Measurements from ENCODE around the gene RAB6B.

RAB6B gene

DNA sequence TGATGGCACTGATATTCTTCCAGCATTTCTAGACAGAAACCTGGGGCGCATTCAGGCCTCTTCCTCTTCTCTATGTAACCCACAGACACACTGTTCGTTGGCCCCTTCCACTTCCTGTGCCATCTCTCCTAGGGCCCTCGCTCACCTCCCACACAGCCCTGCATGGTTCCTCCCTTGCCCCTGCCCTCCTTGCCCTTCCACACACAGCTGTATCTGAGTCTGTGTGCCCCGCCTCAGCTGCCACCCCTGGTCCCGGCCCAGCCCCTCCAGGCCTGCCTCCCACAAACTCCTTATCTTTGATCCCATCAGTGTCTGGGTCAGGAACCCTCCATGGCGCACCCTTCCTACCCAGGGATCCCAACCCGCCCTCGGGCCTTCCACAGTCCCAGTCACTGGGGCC lies 37.9 kb downstream of the RAB6B start:
- no peak for DNase-seq (ENCODE audit: low read depth, low spot score)

DNA sequence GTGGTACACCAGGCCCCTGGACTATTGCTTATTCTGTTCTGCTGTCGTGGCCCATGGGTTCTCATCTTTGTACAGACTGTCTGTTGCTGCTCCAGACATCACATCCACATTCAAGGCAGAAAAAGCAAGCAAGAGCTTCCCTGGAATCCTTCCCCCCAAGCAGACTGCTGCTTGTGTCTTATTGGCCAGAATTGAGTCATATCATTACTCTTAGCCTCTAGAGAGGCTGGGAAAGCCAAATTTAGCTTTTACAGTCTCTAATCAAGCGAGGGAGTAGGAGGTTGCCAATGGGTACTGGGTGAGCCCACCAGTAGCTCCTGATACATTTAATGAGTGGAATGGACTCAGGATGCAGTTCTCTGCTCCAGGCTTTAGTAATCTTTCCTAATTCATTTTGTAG lies 39.4 kb downstream of the RAB6B start:
- DNase-seq (ENCODE audit: low read depth, low spot score), result no peak

DNA sequence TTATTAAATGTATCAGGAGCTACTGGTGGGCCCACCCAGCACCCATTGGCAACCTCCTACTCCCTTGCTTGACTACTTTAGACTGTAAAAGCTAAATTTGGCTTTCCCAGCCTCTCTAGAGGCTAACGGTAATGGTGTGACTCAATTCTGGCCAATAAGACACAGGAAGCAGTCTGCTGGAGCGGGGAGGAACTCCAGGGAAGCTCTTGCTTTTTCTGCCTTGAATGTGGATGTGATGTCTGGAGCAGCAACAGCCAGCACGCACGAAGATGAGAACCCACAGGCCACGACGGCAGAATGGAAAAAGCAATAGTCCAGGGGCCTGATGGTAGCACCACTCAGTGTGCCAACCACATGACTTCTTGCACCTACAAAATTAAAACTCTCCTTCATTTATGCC lies 39.9 kb downstream of the RAB6B start:
- no peak for DNase-seq (ENCODE audit: low read depth, low spot score)

DNA sequence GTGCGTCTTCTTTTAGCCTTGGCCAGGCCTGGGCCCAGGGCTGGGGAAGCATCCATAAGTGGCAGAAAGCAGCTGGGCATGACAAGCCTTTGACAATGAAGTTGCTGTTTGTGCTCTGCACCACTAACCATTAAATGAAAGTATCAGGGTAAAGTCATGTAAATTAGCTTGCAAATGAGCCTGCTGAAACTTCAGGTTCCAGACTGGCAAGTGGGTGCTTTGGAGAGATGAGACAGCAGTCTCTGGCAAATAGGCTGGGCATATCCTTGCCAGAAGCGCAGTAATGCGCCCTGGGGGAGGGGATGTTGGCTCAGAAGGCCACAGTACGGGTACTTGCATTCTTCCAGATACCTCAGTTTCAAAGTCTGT lies 40.7 kb downstream of the RAB6B start:
- DNase-seq (ENCODE audit: low read depth, low spot score), result no peak

DNA sequence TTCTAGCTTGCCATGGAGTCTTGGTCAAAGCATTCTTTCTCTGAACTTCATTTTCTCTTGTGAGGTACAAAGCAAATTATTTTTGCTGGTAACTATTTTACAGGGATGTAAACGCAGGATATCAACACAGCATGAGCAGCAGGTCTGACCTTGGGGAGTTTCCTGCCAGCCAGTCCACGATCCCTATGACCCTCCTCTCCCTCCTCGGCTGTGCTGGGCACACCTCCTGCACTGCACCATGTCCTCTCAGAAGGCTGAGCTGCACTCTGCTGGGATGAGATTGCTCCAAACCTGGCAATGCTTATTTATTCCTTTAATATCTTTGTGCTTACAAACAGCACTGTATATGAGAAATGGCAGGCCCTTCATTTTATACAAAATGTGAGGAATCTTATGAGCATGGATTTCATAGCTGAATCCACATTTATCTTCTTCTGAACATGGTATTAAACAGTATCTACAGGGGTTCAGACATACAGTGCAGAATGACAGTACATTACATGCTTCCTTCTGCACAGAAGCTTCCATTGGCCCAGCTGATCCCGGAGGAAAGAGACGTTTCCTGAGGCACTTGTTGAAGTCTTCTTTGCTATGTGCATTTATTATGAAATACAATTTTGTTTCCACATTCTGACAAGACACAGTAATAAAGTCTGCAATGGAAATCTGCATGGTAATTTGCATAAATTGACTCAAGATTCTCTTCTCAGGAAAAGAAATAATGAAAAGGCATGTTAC lies 41.2 kb downstream of the RAB6B start:
- DNase-seq (ENCODE audit: low read depth, low spot score), result no peak

DNA sequence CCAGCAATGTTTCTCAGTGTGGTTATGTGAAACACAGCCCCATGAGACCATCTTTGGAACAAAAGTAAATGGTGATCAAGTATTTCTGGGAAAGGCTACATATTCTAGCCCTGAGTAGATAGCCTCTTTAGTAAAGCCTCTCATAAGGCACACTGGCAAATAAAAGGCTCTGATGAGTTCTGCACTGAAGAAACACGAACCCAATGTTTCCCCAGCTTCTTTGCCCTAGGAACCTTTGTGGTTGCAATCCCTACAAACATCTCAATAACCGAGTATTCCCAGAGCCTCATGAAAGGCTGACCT lies 41.8 kb downstream of the RAB6B start:
- DNase-seq (ENCODE audit: low read depth, low spot score), result no peak

DNA sequence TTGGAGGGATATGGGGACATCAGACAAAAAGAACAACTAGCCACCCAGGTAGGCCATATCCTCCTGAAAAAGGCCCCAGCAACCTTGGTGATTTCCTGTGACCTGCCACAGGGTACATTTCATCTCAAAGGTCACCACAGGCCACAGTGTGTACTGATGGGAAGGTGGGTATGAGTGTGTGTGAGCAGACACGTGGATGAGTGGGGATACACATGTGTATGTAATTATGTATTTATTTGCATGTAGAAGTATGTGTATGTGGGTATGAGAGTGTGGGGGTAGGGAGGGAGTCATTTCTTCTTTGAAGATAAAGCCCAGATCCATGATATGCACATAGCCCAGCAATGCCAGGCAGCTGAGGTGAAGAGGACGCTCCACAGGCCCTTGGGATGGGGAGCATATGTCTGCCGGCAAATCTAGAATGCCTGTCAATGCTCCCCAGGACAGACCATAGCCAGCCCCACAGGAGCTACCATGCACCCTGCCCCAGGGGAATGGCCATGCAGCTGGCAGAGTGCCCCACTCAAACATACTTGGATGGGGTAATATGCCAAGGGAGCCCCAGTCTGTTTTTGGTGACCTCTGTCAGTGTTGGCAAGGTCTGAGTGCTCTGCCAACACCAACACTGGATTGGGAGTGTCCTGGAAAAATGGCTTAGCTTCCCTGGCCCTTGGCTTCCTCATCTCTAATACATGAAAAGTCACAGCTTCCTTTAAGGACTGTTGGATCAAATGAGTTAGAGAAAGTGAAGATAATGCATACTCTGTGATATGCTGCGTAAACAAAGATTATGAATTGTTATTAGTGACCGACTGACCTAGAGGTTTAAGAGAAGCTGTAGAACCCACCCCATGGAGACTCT lies 42.4 kb downstream of the RAB6B start:
- DNase-seq (ENCODE audit: low read depth, low spot score), result no peak

DNA sequence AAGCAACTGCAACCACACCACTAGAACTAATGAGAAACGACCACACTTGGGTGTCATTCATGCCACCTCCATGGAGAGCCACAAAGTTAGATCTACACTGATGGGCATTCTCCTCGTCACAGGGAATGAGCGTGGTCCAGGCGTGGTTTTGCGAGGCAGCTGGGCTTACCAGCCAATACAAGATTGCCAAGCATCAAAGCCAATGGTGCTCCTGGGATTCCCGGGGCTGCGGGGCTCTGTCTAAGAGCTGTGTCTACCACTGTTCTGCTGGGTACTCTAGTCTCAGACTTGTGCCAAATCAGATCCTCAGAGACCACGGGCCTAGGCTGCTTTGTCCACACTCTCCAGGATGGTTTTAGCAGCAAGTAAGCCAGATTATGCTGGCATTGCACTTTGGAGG lies 43.8 kb downstream of the RAB6B start:
- no peak for DNase-seq (ENCODE audit: low read depth, low spot score)

DNA sequence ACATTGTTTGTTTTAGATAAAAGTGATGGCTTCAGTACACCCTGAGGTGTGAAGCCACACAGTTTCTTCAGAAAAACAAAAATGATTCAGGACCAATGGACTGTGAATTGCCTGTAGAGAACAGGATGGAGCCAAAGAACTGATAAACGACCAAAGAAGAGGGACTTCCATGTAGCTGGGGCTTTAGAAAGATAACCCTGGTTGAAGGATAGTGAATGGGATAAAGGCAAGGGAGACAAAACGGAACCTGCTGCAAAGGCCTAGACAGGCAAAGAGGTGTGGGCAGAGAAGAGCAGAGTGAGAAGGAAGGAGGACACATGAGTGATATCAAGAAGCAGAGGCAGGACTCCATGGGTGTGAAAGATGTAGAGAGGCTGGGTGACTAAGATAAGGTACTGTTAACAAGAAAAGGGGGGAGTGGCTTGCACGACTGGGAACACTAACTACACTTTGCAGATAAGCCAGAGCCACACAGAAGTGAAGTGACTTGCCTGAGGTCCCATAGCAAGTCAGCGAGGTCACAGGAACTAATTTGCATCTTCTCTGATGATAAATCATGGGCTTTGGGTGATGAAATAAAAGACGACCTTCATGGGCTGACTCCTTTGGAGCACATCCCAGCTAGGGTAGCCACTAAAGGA lies 44.3 kb downstream of the RAB6B start:
- DNase-seq (ENCODE audit: low read depth, low spot score), result no peak

DNA sequence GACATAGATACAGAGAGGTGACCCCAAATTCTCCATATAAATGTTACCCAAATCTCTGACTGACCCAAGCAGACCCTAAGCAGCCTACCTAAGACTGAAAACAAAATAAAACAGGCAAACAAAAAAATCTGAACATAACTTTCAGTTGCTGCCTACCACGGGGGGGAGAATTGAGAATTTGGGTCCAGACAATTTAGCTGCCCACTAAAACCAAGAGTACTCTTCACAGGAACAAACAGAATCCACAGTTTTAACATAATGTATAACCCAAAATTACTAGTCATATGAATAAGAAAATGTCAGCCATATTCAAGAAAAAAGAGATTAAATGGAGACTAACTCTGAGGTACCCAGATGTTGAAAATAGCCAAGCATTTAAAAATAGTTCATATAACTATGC lies 45.6 kb downstream of the RAB6B start:
- no peak for DNase-seq (ENCODE audit: low read depth, low spot score)

DNA sequence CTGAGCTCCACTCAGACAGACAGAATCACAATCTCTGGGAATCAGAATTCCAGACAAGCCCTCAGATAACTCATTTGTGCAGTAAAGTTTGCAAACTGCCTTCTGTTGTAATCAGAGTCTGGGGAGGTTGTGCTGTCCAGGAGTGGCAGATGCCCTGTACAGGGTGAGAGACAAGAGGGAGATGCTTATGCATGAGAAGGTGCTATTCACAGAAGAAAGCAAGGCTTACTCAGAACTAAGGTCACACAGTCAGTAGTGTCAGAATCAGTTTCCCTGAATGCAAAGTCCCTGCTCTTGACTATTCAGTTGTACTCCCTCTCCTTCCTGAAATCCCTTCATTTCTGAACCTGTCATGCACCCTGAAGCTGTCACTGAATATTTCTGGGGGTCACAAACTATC lies 46.3 kb downstream of the RAB6B start:
- DNase-seq (ENCODE audit: low read depth, low spot score), result no peak

DNA sequence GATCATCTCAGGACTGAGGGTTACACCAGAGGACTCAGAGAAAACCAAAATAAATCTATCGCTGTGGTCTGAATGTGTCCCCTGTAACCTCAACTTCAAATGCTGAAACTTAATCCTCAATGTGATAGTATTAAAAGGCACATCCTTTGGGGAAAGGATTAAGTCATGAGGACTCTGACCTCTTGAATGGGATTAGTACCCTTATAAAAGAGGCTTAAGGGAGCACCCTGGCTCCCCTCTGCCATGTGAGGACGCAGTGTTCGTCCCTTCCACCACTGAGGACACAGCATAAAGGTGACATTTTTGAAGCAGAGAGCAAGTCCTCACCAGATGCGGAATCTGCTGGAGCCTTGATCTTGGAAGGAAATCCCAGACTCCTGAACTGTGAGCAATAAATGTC lies 50.6 kb downstream of the RAB6B start:
- DNase-seq (ENCODE audit: low read depth, low spot score), result no peak

DNA sequence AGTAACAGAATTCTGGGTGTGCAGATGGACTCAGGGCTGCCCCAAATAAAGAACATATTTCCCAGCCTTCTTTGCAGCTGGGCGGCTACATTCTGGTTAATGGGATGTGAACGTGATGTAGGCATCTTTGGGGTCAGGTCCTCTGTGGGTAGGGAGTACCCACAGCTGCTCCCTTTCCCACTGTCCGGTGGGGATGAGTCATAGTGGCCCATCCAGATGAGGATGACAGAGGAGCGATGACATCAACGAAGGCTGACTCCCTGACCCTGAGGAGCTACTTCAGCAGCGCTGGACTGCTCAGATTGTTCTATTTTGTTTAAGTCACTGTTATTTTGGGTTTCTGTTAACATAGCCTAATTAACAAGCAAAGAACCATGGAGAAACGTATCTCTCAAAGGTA lies 52.0 kb downstream of the RAB6B start:
- peak; percentile 80 for DNase-seq (ENCODE audit: low read depth, low spot score)

DNA sequence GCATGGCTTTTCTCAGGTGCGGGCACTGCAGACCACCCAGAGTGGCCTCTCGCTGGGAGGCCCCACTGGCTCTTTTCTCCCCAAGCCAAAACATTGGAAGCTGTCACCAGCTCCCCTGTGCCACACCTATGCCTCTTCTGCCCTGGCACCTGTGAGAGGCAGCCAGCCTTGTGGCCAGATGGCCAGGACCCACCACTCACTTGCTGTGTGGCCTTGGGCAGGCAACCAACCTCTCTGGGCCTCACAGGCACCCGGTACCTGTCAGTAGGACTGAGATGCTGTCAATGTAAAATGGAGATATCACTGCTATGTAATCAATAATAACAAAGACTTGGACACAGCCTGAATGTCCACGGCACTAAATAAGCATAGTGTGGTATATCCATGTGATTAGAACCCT lies 53.5 kb downstream of the RAB6B start:
- no peak for DNase-seq (ENCODE audit: low read depth, low spot score)

DNA sequence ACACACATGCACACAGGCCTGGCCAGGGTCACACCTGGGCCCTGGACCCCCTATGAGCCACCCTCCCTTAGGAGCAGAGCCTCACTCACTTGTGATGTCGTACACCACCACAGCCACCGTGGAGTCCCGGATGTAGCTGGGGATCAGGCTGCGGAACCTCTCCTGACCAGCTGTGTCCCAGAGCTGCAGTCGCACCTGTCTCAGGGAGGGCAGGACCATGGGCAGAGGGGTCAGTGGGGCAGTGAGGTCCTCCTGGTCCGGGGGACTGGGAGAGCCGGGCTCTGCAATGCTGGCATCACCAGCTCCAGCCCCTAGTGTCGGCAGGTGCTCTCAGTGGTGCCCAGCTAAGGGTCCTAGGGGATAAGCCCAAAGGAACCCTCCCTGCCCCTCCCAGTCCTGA lies 54.5 kb downstream of the RAB6B start:
- DNase-seq (ENCODE audit: low read depth, low spot score), result no peak

DNA sequence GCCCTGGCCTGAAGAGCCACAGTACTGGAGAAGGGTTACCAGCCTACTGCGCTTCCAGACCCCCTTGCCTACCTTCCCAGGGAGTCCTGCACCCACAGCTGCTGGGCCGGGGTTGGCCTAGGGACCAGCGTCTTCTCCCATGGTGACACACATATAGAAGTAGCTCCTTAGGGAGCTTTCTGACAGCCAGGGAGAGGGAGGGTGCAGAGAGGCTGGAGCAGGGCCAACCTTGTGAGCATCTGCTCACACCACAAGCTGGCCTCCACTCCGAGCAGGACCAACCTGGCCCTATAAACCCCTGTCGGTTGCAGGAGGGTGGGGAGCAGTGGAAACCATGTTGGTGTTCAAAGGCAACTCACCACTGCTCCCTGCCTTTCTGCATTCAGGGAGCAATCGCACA lies 54.9 kb downstream of the RAB6B start:
- DNase-seq (ENCODE audit: low read depth, low spot score), result no peak

DNA sequence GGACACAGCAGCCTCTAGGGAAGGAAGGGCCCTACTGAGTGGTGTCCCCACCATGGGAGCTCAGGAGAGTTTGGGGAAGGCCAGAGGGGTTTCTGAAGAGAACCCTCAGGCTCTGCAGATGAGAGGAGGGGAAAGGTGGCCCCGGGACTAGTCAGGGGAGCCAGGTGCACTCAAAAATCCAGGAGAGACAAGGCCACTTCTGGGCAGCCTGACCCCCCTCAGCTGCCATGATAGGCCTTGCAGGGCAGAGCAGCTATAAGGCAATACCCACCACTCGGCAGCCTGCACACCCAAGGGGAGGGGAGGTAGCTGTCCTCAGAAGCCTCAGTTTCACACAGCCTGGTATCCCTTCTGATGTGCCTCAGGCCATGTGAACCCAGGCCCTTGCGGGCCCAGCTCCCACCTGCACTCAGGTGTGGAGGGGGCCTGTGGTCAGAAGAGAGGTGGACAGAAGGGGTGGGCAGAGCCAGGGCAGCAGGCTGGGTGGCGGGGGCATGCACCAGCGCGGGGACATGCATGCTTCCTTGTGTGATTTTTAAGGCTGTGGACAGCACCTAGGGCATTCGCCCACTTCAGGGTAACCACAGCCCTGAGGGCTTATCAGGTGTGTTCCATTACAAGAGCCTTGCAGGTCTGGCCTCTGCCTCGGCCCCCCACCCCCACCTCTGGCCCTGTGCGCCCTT lies 55.5 kb downstream of the RAB6B start:
- no peak for DNase-seq (ENCODE audit: low read depth, low spot score)

DNA sequence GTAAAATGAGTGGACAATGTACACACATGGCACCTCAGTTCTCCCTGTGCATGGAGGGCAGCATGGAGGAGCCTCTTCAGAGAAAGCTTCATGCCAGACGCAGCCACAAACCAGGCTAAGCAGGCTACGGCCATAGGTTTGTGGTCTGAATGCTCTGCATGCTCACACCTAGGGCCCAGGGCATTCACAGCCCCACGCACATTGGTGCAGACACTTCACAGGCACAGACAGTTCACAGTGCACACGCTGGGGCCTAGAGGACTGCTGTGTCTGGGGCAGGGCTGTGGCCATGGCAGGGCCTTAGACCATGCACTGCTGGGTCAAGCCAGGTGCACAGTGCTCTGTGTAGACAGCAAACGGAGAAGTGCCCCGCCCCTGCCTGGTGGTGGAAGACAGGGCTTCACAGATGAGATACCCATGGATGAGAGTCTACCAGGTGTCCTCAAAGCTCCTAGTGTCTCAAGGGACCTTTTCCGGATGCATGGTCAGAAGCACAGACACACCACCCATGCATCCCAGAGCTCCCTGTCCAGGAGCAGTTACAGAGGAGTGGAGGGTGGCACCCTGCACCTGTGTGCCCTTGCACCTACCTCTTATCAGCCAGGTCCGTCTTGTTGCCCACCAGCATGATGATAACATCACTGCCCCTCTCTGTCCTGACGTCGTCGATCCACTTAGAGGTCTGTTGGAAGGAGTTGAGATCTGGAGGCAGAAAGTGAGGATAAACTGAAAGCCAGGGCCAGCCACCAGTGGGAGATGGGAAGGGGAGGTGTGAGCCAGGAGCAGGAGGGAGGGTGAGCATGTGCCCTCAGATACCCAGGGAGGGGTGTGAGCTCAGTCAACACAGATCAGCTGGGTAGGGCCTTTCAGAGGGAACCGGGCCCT lies 56.5 kb downstream of the RAB6B start:
- DNase-seq (ENCODE audit: low read depth, low spot score), result no peak

DNA sequence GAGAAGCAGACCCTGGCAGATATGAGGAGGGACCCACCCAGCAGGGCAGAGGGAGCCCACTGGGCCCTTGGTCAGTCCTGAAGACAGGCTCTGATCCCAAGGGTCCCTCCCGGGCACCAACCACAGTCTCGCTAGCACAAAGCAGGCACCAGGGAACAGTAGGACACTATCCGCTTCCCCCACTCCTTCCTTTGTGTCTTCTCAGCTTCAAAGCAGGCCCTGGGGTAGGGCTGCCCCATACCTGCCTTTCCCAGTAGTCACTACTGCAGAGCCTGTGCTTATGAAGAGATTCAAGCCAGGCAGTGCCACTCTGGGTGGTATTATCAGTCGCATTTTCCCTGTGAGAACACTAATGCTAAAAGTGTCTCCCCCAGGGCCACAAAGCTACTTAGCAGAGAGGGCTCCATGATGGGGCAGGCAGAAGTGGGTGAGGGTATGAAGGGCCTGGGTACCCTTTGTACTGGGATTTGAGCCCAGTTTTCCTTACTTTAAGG lies 57.3 kb downstream of the RAB6B start:
- DNase-seq (ENCODE audit: low read depth, low spot score), result no peak

DNA sequence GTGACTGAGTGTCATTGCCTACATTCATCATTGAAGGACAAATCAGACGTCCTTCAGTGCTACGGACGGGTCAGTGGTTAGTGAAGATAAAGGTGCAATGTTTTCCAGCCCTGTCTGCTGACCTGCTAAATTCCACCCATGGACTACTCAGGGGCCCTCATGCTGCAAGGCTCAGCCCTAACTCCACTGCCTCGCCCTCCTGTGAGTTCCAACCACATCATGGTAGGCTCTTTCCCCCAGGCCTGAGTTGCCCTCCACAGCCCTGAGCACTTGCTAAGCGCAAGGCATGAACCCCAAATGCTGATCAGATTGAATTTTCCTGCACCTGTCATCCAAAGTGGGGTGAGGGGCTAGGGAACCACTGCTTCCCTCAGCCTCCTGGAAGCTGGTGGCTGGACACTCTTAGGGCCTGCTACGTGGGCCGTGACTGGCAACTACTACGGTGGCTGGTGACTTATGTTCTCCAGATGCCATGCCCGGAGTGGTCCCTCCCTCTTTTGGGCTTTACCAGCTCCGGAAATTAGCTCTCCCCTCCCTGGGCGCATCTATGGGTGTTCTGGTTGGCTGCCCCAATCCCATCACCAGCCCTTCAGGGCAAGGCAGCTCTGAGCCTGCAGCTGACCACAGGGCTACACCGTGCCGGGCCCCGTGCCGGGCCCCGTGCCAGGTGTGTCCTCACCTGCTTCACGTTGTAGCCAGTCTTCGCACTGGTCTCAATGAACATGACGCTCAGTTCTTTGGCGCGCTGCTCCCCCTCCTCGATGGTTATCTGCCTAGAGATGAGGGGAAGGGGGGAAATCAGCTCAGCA lies 58.0 kb downstream of the RAB6B start:
- DNase-seq (ENCODE audit: low read depth, low spot score), result no peak
